Skin of body (tissue), 2 donors: ENCODE data around the gene ACTL7A. TPM values are rescaled to one million over a fixed set of nuclear protein-coding genes. Genes with fewer than 3 reads are reported as not detected.

Experiments
- DNase-seq: peaks from one replicate; lab custom pipeline; 2025; lab: John Stamatoyannopoulos, UW
- total RNA-seq: library from RNA; depleted of rRNA; stranded (reverse); fragments of >200 nt; gene quantifications from one replicate; pipeline ENCODE4 v1.2.3, GENCODE V29; 2014

ACTL7A gene
- total RNA-seq, 1 donor from 2014 or later = not detected

DNA sequence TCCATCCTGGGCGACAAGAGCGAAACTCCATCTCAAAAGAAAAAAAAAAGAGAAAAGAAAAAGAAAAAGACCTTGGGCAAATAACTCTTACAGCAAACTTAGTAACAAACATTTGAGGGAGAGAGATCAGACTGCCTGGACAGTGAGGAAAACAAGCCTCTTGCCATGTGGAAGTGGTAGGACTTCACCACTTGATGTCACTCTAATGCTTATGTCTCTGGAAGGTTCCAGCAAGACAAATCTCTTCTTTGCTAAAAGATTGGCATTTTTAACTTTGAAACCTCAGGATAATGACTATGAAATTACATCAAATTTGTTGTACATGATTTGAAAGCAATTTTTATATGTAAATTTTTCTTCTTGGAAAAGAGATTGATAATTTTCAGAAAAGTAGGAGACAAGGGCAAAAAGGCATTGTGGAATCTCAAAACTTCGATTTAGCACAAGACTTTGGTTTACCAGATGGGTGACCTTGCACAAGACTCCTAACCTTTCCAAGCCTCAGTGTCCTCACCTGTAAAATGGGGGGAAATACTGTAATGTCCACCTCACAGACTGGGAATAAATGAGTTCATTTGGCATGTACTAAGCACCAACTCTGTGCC, 11.7 kb upstream of the ACTL7A start:
- no peak for DNase-seq

DNA sequence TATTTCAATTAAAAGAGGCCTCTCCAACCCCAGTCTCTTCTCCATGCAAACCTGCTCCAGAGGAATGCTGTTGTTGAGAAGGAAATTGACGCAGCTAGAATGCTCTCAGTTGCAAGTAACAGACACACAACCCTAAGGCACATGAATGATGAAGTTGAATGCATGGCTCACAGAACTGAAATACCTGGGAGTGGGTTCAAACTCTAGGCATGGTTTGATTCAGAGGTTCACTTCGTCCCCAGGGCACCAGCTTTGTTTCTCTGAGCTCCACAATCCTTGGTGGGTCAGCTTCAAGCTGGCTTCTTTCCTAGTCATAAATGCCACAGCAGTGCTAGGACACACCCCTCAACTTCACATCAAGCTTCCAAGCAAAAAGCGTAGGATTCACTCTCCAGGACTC, 10.9 kb upstream of the ACTL7A start:
- DNase-seq = no peak

DNA sequence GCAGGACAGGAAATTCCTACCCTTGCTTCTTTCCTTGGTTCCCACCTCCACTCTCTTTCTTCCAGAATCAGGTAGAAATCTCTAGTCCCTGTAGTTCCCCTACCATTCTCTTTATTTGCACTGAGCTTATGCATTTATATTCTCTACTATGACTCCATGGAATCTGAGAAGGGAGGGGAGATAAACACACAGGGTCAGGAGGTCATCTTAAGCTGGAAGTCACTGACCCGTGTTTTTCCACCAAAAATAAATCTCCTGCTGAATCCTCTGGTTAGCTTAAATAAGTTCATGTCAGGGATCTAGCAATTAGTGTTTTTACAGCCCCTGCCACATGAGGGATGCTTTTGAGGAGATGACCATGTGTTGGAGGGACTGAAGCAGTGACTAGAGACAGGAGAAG, 10.0 kb upstream of the ACTL7A start:
- no peak for DNase-seq

DNA sequence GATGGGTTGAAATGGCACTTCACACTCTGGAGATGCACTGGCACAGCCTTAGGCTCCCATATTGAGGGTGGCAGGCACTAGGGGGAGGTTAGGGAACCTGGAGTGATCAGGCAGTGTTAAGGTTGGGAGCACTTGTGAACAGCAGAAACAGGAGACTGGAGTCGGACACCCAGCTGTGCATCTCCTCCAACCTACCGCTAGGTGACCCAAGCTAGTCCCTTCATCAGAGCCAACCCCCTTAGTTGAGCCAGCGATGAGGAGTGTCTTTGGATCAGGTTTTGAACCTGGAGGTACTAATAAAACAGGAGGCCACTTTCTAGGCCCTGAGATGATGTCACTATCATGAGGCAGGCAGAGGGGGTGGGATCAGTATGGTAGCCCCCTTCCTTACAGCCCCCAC, 8.0 kb upstream of the ACTL7A start:
- DNase-seq = no peak

DNA sequence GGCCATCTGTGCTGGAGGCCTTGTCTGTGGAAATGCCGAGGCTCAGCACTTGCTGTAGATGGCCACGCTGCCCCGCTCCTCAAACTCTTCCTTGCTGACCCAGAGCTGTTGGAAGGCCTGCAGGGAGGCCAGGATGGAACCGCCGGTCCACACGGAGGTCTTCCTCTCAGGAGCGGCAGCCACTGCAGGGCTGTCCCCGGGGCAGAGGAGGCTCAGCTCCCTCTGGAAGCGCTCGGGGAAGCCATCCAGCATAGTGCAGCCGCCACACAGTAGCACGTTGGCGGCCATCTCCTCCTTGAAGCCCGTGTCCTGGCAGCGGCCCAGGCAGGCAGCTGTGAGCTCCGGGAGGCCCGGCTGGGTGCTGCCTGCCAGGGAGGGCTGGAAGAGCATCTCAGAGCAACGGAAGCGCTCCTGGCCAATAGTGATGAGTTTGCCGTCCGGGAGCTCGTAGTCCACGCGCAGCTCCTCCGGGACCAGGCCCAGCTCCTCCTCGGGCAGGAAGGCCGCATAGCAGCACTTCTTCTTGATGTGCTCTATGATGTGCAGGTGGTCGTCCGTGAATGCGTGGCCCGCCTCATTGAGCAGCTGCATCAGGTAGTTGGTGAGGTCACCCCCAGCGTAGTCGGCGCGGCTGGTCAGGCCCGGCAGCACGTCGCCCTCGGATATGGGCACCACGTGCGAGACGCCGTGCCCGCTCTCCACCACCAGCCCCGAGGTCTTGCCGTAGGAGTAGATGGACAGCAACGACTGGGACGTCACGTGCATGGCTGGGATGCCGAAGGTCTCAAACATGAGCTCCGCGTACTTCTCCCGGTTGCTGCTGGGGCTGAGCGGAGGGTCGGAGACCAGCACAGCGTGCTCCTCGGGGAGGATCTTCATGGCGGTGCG, 7.2 kb upstream of the ACTL7A start:
- no peak for DNase-seq

DNA sequence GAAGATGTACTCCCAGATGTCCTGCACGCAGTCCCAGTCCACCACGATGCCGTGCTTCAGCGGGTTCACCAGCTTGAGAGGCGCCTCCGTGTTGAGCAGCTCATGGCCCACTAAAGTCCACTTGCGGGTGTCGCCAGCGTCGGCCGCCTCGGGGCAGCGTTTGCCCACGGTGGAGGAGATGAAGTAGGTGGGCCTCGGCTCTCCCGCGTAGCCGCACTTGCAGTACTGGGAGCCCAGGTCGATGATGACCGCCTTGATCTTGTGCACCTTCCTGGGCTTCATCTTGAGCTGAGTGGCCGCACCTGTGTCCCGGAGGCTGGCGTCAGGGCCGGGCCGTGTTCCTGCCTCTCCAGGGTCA, 6.6 kb upstream of the ACTL7A start:
- no peak for DNase-seq

DNA sequence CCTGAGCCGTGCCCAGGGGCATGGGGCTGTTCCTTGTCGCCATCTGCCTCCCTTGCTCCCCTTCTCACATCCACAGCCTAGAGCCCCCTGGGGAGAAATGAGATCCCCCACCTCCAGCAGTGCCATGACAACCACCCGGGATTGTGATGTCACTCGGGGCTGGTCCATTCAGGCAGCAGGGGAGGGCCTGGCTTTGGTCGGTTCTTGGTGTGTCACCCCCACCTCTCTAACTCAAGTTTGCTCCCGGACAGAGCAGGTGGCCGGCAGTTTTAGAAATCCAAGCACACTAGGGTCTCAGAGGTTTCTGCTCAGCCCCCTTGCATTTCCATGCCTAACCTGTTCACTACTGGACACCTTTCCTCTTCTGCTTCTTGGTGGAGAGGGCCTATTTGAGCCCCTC, 6.2 kb upstream of the ACTL7A start, which contains the start of gene ACTL7B:
Gene ACTL7B (minus strand): TSS at position 99 of the 400 bp plus-strand sequence. CDS start 56 bp downstream, at position 43.
- no peak for DNase-seq

DNA sequence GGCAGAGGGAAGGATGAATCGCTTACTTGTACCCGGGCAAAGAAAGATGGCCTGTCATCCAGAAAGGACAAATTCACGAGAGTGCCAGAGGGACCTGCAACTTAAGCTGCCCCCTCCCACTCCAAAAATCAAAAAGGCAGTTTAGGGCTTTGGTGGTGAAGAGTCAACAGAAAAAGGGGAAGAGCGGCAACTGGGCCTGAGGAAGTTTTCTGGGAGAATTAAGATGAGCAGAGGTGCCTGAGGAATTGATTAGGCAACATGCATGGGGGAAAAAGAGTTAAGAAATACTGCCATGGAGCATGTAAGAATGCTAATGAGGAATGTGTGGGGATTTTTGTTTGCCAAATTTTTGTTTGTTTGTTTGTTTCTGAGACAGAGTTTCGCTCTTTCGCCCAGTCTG, 4.5 kb upstream of the ACTL7A start:
- no peak for DNase-seq

DNA sequence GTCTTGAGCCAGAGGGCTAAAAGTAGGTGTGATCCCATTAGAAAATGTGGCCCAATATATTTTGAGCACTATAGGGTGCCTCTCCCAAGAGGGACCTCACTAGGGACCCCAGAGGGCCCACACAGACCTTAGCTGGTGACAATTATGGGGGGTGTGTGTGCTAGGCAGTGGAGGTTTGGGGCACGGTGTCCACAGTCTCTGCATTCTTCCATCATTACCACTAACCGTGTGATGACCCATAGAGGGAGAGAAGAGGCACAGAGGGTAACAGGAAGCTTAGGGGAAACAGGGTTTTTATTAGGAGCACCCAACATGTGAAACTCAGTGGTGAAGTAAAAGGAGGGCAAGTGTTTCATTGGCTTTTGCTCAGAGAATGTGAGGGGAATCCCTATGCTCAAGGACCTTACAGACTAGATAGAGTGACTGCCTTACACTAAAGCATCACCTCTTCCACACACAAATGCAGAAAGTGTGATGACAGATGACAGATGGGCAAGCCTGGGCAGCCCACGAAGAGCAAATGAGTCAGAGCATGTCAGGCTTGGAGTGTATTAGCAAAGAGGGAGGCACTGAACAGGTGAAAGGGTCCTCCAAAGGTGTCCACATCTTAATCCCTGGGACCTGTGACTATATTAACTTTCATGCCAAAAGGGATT, 2.5 kb upstream of the ACTL7A start:
- DNase-seq = no peak

DNA sequence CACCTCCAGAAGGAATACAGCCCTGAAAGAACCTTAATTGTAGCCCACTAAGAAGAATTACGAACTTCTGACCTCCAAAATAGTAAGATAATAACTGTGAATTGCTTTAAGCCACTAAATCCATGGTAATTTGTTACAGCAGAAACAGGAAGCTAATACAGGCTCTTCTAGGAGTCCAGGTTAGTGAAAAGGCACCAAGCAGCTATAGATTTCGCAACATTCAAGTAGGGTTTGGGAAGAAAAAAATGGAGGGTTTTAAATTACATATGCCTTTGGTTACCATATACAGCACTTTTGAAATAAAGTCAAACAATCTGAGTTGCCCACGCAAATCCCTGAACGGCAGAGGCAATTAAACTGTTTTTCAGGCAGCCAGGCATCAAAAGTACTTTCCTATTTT, 1.7 kb upstream of the ACTL7A start:
- DNase-seq = no peak

DNA sequence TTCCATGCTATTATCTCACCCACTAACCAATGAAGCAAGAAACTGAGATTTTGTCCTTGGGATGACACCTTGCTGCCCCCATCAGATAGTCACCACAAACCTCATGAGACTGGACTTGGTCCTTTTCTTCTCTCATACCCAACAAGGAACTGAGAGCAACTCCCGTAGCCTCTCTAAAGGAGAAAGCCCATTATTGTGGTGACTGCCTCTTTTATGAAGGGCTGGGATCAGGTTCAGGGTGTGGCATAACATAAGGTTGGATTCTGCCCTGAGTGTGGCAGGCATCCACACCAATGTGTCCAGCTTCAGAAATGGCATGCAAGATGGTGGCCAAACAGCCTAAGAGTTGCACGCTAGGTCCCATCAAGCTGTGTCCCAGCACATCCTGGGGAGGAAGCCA, 1.3 kb upstream of the ACTL7A start:
- DNase-seq = no peak

DNA sequence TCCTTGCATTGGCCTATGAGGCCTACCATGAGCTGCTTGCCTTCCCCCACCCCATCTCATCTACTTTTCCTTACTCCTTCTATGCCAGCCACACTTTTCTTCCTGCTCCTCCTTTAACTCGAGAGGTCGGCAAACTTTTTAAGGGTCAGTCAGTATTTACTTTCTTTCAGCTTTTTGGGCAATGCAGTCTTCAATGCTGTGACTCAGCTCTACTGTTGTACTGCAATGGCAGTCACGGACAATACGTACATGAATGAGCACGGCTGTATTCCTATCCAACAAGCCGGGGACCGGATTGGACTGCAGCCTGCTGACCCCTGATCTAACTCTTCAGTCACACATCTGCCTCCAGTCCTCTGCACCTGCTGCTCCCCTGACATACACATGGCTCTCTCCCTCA, 602 bp upstream of the ACTL7A start:
- DNase-seq = no peak

DNA sequence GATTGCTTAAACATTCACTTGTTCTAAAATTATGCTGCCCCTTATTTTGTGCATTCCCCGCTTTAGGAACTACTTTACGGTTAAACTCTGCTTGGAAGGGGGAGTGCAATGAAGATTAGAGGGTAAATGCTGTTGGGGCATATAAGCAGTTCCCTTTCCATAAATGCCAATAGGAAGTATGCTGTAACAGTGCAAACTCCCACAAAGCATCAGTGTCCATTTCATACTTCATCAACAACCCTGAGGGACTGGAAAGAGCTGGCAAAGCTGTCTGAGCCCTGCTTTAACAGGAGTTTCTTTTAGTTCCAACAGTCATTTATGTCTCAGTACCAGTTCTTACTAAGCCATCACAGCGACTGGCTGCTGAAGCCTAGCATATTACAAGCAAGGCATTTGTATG, 1.8 kb downstream of the ACTL7A start:
- no peak for DNase-seq

DNA sequence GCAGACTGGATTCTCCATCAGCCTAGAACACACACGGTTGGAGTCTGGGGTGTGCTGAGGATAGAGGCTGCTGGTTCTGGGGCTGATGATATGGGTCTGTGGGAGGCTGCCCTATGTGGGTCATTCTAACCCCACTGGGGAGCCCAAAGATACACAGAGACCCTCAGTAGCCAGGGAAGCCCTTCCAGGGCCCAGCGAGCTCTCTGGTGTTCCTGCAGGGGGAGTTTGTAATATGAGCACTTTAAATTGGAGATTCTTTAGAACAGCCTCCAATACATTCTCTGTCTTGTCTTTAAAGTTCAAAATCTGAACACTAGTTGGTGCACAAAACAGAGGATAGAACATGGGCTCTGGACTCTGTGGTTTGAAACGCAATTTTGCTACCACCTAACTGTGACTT, 2.4 kb downstream of the ACTL7A start:
- DNase-seq = no peak

DNA sequence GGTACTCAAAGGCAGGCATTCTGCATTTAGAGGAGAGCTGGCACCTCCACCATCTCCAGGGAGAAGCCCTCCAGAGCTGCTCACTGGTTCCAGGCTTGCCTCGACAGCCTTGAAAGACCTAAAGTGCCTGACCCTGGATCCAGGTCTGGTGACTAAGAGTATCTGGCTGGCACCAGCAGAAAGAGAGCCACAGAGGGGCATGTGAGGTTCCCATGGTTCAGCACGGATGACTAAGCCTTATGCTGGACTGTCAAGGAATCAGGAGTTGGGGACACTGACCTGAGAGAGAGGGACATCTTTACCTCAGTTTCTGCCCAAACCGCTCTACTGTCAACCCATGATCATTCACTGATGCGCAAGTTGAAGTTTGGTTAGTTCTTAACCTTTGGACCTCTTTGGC, 3.0 kb downstream of the ACTL7A start:
- DNase-seq = no peak

DNA sequence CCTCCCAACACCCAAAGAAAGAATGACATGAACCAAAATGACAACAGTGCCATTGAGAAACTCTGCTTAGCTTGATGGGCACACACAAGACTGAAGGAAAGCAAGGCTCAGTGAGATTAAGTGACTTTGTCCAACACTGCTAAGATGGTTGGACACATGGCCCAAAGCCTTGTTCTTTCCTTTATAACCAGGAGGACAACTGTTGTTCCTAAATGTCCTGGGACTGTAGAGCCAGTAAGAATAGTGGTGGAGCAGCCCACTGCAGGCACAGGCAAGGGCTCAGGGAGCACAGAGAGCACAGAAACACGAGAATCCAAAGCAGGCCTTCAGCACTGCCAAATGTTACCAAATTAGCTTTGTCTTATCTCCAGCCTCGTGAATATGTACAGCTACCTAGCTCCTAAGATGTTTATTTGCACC, 3.9 kb downstream of the ACTL7A start:
- no peak for DNase-seq

DNA sequence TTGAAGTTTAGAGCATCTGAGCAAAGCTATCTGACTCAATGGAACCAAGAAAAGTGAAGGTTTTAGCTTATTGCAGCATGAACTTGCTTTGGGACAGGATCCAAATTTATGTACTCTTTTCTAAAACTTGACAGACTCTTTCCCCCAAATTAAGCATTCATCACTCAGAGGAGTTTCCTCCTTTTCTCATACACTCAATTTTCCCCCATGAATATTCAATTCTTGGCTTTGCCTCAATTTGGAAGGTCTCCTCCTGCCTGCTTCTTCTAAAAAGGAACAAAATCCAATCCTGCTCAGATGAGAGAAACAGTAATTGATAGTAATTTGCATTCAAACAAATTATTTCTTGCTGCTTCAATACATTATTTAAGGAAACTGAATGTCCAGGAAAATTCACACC, 5.0 kb downstream of the ACTL7A start:
- DNase-seq = no peak

DNA sequence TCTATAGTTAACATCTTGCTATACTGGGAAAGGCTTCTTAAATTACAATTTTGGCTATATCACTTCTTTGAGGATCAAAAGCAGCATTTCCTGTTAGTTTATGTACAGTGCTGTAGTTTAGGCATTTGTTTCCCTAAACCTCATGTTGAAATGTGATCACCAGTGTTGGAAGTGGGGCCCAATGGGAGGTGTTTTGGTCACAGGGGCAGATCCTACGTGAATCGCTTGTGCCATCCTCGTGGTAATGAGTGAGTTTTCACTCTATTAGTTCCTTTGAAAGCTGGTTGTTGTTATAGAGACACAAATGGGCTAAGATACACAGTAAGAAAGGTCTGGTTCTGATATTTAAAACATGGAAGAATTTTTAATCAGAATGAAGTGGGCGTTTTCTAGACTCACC, 5.8 kb downstream of the ACTL7A start:
- no peak for DNase-seq

DNA sequence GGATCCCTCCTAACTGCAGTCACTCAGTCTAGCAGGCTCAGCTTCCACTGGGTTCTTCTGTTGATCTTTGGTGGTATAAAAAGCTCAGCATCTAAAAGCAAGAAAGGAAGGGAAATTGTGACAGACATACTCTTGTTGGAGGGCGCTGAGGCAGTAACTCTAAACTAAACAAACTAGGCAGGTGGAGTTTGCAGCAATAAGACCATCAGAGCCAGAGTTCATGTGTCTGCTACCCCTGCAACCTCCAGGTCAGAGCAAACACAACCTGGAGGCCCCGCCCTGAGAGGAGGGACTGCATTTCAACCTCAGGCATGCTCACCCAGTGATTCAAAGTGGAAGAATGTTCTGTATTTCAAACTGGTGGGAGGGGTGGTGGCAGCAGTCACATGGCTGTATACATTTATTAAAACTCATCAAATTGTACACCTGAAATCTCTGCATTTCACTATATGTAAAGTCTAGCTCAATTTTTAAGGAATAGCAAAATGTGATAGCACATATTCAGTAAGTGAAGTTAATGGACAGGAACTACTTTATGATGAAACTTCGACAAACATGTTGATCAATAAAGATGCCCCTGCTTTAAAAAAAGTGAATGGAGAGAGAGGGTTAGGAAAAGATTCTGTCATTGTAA, 7.1 kb downstream of the ACTL7A start:
- no peak for DNase-seq

DNA sequence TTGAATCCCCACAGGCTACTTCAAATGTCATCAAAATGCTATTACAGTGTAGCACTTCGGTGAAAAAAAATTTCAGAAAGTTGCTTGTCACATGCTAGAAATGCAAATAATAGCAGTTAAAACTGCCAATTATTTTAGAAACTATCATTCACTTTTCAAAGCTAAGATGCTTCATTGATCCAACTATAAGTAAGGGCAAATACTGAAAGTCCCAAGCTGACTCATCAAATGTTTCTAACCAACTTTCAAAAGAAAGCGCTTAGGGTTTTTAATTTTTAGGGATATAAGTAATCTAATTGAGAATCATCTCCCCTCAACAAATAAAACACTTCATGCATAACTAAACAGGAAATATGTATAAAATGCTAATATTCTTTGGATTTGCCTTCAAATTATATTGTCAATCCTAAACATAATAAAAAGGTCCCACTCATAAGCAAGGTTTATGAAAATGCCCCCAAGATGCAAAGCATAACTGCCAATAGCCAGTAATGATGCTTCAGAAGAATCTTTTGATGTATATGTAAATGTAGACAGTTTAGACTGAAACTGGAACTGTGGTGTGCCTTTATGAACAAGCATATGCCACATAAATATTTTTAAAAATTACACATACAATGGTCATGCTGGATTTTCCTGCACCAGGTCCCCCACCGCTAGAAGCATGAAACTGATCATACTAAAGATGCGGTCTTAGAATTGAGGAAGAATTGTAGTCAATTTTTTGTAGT, 12.2 kb downstream of the ACTL7A start:
- no peak for DNase-seq

DNA sequence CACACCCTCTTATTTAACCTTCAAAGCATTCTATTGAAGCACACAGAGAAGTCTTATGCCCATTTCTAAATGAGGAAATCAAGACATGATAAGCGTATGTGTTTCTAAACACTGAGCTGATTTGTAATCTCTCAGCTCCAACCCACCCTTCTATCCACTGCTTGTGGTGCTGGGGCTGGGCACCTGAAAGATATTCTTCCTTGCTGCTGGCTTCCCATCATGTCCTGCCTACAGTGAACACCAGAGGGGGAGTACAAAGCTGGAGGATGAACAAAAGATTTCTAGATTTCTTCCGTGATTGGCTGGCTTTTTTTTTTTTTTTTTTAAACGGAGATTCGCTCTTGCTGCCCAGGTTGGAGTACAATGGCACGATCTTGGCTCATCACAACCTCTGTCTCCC, 14.4 kb downstream of the ACTL7A start:
- no peak for DNase-seq
